Suppressor macrophage (primary cell): ENCODE data around the gene HSD17B13.
"Not testable (repeated sequence)": the region's sequence is repeated elsewhere in the genome, so short reads cannot be mapped to it uniquely, and the experiment has no call there.

Experiments
- DNase-seq, 4 experiments: peaks; one replicate each; pipeline ENCODE4 v3.0.0-alpha.2; 2020 to 2022
- total RNA-seq, 17 experiments: gene quantifications; one replicate each; lab custom pipeline; 2026; ENCODE audit warnings: mixed read lengths in 6 of 17, inconsistent platforms in 3 of 17; lab: John Stamatoyannopoulos, UW

HSD17B13 gene, protein sequence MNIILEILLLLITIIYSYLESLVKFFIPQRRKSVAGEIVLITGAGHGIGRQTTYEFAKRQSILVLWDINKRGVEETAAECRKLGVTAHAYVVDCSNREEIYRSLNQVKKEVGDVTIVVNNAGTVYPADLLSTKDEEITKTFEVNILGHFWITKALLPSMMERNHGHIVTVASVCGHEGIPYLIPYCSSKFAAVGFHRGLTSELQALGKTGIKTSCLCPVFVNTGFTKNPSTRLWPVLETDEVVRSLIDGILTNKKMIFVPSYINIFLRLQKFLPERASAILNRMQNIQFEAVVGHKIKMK
- total RNA-seq: 0 to 1.2 (median 0.06) reads per million in 17 experiments

- DNase-seq: no peak
Measured at GRCh38 chr4:87322754-87323153, at the start of gene HSD17B13. HSD17B13 (minus strand) TSS chr4:87322882; CDS start chr4:87322841, 41 bp downstream.

DNA sequence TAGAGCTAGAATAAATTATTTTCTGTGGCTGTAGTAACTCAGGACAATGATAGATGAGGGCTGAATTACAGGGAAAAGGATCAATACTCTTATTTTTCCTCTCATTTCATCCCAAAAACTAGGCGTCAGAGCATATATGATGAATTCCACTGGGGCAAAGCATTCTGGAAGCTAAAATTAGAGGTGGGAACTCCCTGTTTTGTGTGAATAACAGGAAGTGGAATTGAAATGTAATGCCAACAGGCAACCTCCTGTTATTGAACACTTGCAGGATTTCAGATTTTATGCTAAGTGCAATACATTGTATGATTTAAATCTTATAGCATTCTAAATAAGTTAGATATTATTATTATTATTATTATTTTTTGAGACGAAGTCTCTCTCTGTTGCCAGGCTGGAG, 47.4 kb upstream of the HSD17B13 start:
- no peak for DNase-seq

DNA sequence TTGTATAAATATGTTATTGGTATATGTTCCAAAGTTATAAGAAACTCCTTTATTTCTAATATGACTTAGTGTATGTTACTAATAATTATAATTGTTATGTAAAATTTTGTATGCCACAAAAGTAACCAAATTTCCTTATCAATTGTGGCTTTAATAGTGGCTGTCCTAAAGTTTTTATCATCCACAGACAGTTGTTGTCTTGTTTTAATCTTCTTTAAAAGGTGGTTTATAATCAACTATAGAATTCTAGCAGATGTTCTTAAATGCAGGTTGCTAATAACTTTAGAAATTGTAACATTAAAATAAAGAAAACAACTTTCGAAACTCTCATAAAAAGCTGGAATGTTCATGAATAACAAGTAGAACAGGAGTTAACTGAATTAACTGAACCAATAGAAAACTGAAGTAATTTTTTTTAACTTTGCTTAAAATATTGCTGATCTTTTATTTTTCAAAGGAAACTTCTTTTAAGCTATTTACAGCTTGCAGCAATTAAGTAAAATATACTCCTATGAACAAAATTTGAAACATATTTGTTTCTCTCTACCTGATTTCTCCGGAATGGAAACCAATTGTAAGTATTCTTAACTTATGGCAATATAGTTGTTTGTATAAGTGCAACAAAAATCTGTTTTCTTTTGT, 44.0 kb upstream of the HSD17B13 start:
- DNase-seq: no peak

DNA sequence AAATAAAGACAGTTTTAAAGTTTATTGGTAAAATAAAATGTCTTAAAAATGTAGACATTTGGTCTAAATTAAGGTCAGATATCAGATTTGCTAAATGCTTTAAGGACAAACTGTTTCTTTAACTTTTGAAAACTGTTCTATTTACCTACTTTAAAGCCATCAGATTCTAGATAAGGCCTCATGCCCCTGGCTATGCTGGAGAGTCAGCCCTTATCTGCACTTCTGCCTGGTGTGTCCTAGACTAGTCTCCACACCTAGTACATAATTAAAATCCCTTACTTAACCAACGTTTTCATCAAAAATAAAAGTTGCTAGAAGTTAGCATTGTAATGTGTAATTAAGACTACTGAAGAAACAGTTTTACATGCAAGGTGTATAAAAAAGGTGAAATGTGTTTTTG, 42.7 kb upstream of the HSD17B13 start:
- no peak for DNase-seq

GRCh38 chr4:87363552-87363951, 40.9 kb upstream of the HSD17B13 start:
- DNase-seq: no peak

- no peak for DNase-seq
Measured at GRCh38 chr4:87360338-87360935, 37.8 kb upstream of the HSD17B13 start.

DNA sequence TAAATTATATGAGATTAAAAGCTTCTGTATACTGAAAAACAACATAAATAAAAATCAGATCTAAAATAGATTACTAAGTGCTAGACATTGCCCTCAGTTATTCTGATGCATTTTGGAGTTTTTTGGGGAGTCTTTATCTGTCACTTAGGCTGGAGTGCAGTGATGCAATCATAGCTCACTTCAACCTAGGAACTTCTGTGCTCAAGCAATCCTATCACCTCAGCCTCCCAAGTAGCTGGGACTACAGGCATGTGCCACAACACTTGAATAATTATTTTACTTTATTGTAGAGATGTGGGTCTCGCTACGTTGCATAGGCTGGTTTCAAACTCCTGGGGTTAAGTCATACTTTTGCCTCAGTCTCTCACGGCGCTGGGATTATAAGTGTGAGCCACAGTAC, 36.6 kb upstream of the HSD17B13 start:
- DNase-seq: no peak

GRCh38 chr4:87356832-87357526, 34.3 kb upstream of the HSD17B13 start:
- DNase-seq: no peak

DNA sequence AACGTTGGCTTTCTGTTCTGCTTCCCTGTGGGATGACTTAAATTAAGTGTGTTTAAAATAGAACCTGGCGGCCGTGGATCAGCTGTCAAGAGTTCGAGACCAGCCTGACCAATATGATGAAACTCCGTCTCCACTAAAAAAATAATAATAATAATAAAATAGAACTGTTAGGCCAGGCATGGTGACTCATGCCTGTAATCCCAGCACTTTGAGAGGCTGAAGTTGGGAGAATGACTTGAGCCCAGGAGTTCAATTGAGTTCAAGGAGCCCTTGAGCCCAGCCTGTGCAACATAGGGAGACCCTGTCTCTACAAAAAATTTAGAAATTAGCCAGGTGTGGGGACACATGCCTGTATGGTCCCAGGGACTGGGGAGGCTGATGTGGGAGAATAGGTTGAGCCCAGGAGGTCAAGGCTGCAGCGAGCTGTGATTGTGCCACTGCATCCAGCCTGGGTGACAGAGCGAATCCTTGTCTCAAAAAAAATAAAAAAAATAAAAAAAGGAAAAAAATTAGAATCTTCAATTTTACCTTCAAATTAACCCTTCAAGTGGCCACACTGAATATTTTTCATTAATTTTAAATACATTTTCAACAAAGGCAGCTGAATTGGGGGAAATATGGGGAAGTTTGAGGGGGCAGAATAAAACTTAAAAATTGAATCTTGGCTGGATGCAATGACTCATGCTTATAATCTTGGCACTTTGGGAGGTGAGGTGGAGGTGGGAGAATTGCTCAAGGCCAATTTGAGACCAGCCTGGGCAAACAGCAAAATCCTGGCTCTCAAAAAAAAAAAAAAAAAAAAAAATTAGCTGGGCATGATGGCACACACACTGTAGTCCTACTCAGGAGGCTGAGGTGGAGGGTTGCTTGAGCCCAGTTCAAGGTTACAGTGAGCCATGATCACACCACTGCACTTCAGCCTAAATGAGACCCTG, 31.8 kb upstream of the HSD17B13 start:
- no peak for DNase-seq

- DNase-seq: peak in 2 of 4 experiments; percentile 10 to 11
Measured at GRCh38 chr4:87353592-87353991, 30.9 kb upstream of the HSD17B13 start.

GRCh38 chr4:87345139-87345538, 22.5 kb upstream of the HSD17B13 start:
- DNase-seq: no peak

- DNase-seq: no peak
Measured at GRCh38 chr4:87342872-87343271, 20.2 kb upstream of the HSD17B13 start.

DNA sequence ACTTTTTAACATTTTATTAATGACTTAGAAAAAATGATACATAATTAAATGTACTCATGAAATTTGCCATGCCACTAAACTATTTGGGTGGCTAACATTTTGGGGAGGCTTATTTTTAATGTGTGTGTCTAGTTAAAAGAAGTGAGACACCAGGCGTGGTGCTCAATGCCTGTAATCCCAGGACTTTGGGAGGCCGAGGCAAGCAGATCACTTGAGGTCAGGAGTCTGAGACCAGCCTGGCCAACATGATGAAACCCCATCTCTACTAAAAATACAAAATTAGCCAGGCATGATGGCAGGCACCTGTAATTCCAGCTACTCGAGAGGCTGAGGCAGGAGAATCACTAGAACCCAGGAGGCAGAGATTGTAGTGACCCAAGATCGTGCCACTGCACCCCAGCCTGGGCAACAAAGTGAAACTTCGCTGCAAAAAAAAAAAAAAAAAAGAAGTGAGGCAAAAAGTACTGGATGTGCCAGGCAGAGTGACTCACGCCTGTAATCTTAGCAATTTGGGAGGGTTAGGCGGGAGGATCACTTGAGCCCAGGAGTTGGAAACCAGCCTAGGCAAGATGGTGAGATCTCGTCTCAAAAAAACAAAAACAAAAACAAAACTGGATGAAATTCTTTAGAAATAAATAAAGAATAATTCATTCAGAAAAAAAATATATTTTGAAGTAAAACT, 19.4 kb upstream of the HSD17B13 start:
- not testable (repeated sequence) for DNase-seq

GRCh38 chr4:87339440-87339839, 16.8 kb upstream of the HSD17B13 start:
- no peak for DNase-seq

DNA sequence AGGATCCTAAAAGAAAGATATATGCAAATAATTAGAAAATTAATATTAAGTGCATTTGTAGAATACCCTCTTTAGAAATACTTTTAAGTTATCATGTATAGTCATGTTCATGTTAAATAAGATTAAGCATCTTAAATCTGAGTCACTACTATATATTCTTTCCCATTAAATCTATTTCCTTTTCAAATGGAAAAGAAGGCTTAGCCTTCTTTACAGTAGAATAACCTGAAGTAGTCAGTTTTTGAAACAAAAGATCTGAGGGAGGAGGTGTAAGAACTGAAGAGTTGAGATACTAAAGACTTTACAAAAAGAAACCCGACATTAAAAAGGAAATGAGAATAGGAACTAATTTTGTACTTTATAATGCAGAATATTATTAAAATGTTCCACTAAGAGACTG, 14.7 kb upstream of the HSD17B13 start:
- no peak for DNase-seq

DNA sequence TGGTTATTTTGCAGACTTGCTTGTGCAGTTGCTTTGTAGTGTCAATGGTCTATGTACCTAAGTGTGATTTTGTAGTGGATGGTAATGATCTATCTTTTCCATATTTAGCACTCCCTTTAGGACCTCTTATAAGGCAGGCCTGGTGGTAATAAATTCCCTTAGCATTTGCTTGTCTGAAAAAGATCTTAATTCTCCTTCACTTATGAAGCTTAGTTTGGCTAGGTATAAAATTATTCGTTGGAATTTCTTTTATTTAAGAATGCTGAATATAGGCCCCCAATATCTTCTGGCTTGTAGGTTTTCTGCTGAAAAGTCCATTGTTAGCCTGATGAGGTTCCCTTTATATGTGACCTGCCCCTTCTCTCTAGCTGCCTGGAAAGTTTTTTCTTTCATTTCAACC, 10.6 kb upstream of the HSD17B13 start:
- no peak for DNase-seq

DNA sequence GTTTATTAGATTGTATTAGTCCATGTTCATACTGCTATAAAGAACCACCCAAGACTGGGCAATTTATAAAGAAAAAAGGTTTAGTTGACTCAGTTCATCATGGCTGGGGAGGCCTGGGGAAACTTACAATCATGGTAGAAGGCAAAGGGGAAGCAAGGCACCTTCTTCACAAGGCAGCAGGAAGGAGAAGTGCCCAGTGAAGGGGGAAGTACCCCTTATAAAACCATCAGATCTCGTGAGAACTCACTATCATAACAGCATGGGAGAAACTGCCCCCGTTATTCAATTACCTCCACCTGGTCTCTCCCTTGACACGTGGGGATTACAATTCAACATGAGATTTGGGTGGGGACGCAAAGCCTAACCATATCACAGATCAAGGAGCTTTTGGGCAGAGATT, 8.1 kb upstream of the HSD17B13 start:
- DNase-seq: peak in 1 of 4 experiments; percentile 3

GRCh38 chr4:87327136-87327535, 4.5 kb upstream of the HSD17B13 start:
- no peak for DNase-seq

GRCh38 chr4:87326460-87326859, 3.8 kb upstream of the HSD17B13 start:
- DNase-seq: no peak

DNA sequence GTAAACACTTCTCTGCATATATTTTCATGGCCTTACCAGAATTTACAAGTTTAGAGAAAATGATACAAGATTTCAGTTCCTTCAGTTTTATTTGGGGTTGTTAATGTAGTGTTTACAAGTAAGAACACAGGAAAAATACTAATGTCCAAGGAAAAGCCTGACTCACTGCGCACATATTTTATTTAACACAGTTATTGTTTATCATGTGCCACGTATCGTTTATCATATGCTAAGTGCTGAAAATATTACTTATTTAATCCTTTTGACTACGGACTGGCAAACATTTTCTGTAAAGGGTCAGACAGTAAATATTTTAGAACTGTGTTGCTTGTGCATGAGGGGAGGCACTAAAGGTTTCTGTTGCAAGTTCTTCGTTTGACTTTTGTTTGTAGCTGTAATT, 794 bp downstream of the HSD17B13 start:
- DNase-seq: no peak

DNA sequence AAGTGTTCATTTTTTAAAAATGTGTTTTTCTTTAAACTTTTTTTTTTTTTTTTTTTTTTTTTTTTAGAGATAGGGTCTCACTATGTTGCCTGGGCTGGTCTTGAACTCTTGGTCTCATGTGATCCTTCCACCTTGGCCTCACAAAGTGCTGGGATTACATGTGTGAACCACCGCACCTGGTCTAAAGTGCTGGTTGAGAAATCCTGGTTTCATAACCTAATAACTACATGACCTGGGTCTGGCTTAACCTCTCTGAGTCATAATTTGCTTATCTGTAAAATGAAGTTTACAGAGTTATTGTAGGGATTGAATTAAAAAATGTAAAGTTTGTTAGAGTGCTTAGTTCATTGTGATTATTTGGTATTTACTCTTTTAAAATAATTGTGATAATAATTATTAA, 5.2 kb downstream of the HSD17B13 start:
- no peak for DNase-seq

- no peak for DNase-seq
Measured at GRCh38 chr4:87316961-87317360, 5.7 kb downstream of the HSD17B13 start.
